ENCODE measurements around the gene ANKEF1.

Gene ANKEF1

GRCh38 chr20:10051185-10051584, 16.4 kb downstream of the ANKEF1 start:
- no peak for TF ChIP-seq YY1 (IDR thresholded peaks at IDR 0.05; ENCODE audit: low read depth)
- no peak for TF ChIP-seq TAF1 (IDR thresholded peaks at IDR 0.05; ENCODE audit: low read depth)
- TF ChIP-seq MAX (IDR thresholded peaks at IDR 0.05): no peak
- no peak for TF ChIP-seq FOXM1 (IDR thresholded peaks at IDR 0.05; ENCODE audit: borderline replicate concordance, low read depth)
- no peak for TF ChIP-seq RAD21 (IDR thresholded peaks at IDR 0.05; ENCODE audit: low read depth)
- TF ChIP-seq USF1 (IDR thresholded peaks at IDR 0.05): no peak

DNA sequence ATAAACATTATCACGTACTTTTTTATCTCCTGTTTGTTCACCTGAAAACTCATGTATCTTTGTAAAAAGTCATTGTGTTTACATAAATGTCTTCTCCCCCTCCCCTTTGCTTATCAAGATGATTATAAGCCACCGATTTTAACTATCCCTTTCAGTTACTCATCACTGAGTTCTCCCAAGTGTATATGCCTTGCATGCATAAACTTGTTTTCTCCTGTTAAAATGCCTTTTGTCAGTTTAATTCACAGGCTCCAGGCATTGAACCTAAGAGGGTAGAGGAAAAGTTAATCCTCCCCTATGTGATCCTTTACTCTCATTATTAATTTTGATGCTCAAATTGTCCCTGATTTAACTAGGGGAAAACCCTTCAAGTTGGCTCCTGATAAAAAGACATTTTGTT, 24.2 kb downstream of the ANKEF1 start:
- TF ChIP-seq CEBPB (IDR thresholded peaks at IDR 0.05): no peak
- TF ChIP-seq EGR1 (IDR thresholded peaks at IDR 0.05): no peak
- TF ChIP-seq TCF12 (IDR thresholded peaks at IDR 0.05; ENCODE audit: low read depth): no peak
- TF ChIP-seq FOXM1 (IDR thresholded peaks at IDR 0.05; ENCODE audit: borderline replicate concordance, low read depth): no peak
- TF ChIP-seq USF1 (IDR thresholded peaks at IDR 0.05): no peak
- no peak for TF ChIP-seq RAD21 (IDR thresholded peaks at IDR 0.05; ENCODE audit: low read depth)
- no peak for TF ChIP-seq MAX (IDR thresholded peaks at IDR 0.05)
- no peak for TF ChIP-seq NFIC (IDR thresholded peaks at IDR 0.05)
- no peak for TF ChIP-seq CREB1 (IDR thresholded peaks at IDR 0.05; ENCODE audit: low read depth)
- no peak for TF ChIP-seq YY1 (IDR thresholded peaks at IDR 0.05; ENCODE audit: low read depth)
- no peak for TF ChIP-seq ZBTB7A (IDR thresholded peaks at IDR 0.05; ENCODE audit: low read depth)
- no peak for TF ChIP-seq TEAD4 (IDR thresholded peaks at IDR 0.05)
- no peak for TF ChIP-seq TAF1 (IDR thresholded peaks at IDR 0.05; ENCODE audit: low read depth)
- TF ChIP-seq EP300 (IDR thresholded peaks at IDR 0.05; ENCODE audit: borderline replicate concordance): no peak
- TF ChIP-seq REST (IDR thresholded peaks at IDR 0.05; ENCODE audit: low read depth): no peak

GRCh38 chr20:10060226-10060625, 25.4 kb downstream of the ANKEF1 start:
- no peak for TF ChIP-seq TAF1 (IDR thresholded peaks at IDR 0.05; ENCODE audit: low read depth)
- TF ChIP-seq TEAD4 (IDR thresholded peaks at IDR 0.05): no peak
- TF ChIP-seq EP300 (IDR thresholded peaks at IDR 0.05; ENCODE audit: borderline replicate concordance): no peak
- no peak for TF ChIP-seq TCF12 (IDR thresholded peaks at IDR 0.05; ENCODE audit: low read depth)
- no peak for TF ChIP-seq ZBTB7A (IDR thresholded peaks at IDR 0.05; ENCODE audit: low read depth)
- no peak for TF ChIP-seq EGR1 (IDR thresholded peaks at IDR 0.05)
- no peak for TF ChIP-seq CREB1 (IDR thresholded peaks at IDR 0.05; ENCODE audit: low read depth)

DNA sequence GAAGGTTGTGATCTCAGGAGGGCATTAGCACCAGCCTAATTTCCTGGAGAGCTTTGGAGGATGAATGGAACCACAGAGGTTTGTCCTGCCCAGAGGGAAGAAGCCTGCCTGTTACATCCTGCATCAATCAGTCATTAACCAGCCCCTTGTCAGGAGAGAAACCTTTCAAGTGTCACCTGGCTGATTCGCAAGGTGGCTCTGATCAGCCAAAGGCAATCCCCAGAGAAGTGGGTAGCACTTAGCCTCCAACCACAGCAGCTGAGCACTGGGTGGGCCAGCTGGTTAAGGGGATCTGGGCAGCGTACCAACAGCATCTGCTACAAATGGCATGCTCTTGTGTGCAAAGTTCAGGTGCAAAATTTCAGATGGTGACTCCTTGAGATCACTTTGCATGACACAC, 26.9 kb downstream of the ANKEF1 start:
- TF ChIP-seq ZBTB7A (IDR thresholded peaks at IDR 0.05; ENCODE audit: low read depth): no peak
- no peak for TF ChIP-seq CEBPB (IDR thresholded peaks at IDR 0.05)
- TF ChIP-seq FOXM1 (IDR thresholded peaks at IDR 0.05; ENCODE audit: borderline replicate concordance, low read depth): no peak
- TF ChIP-seq EP300 (IDR thresholded peaks at IDR 0.05; ENCODE audit: borderline replicate concordance): no peak
- no peak for TF ChIP-seq MAX (IDR thresholded peaks at IDR 0.05)
- no peak for TF ChIP-seq RAD21 (IDR thresholded peaks at IDR 0.05; ENCODE audit: low read depth)
- TF ChIP-seq TEAD4 (IDR thresholded peaks at IDR 0.05): no peak
- TF ChIP-seq TAF1 (IDR thresholded peaks at IDR 0.05; ENCODE audit: low read depth): no peak
- no peak for TF ChIP-seq REST (IDR thresholded peaks at IDR 0.05; ENCODE audit: low read depth)
- TF ChIP-seq NFIC (IDR thresholded peaks at IDR 0.05): no peak
- no peak for TF ChIP-seq YY1 (IDR thresholded peaks at IDR 0.05; ENCODE audit: low read depth)
- TF ChIP-seq TCF12 (IDR thresholded peaks at IDR 0.05; ENCODE audit: low read depth): no peak
- TF ChIP-seq CREB1 (IDR thresholded peaks at IDR 0.05; ENCODE audit: low read depth): no peak
- no peak for TF ChIP-seq USF1 (IDR thresholded peaks at IDR 0.05)
- no peak for TF ChIP-seq EGR1 (IDR thresholded peaks at IDR 0.05)

DNA sequence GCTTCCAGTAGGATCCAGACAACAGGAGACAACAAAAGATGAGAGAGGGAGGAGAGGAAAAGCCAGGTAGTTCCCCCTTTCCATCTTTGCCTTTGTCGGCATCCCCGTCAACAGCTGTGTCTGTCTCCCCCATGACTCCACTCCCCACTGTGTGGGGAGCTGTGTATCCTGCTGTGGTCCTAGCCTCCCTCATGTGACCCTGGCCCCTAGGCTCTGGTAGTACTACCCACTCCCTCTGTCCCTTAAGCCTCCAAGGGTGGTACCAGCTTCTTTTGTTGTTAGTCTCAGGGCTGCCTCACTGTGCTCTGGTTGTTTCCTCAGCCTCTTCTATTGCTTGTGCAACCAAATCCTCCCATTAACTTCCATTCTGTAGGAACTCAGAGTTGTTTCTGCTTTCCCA, 28.7 kb downstream of the ANKEF1 start:
- TF ChIP-seq YY1 (IDR thresholded peaks at IDR 0.05; ENCODE audit: low read depth) (no peak), REST (IDR thresholded peaks at IDR 0.05; ENCODE audit: low read depth) (no peak), ZBTB7A (IDR thresholded peaks at IDR 0.05; ENCODE audit: low read depth) (no peak), EP300 (IDR thresholded peaks at IDR 0.05; ENCODE audit: borderline replicate concordance) (no peak), FOXM1 (IDR thresholded peaks at IDR 0.05; ENCODE audit: borderline replicate concordance, low read depth) (no peak), NFIC (IDR thresholded peaks at IDR 0.05) (no peak), CEBPB (IDR thresholded peaks at IDR 0.05) (no peak), CREB1 (IDR thresholded peaks at IDR 0.05; ENCODE audit: low read depth) (no peak), TAF1 (IDR thresholded peaks at IDR 0.05; ENCODE audit: low read depth) (no peak), EGR1 (IDR thresholded peaks at IDR 0.05) (no peak), USF1 (IDR thresholded peaks at IDR 0.05) (no peak), RAD21 (IDR thresholded peaks at IDR 0.05; ENCODE audit: low read depth) (no peak), TCF12 (IDR thresholded peaks at IDR 0.05; ENCODE audit: low read depth) (no peak), MAX (IDR thresholded peaks at IDR 0.05) (no peak), TEAD4 (IDR thresholded peaks at IDR 0.05) (no peak)
